ENCODE results near the gene NOTUM. TPM values are rescaled to one million over a fixed set of nuclear protein-coding genes. Genes with fewer than 3 reads are reported as not detected.
A peak's percentile ranks its signal among the peaks of the same experiment; 100 is the strongest.

Gene NOTUM
- total RNA-seq, 1 experiment from 2014 or later, result not detected

DNA sequence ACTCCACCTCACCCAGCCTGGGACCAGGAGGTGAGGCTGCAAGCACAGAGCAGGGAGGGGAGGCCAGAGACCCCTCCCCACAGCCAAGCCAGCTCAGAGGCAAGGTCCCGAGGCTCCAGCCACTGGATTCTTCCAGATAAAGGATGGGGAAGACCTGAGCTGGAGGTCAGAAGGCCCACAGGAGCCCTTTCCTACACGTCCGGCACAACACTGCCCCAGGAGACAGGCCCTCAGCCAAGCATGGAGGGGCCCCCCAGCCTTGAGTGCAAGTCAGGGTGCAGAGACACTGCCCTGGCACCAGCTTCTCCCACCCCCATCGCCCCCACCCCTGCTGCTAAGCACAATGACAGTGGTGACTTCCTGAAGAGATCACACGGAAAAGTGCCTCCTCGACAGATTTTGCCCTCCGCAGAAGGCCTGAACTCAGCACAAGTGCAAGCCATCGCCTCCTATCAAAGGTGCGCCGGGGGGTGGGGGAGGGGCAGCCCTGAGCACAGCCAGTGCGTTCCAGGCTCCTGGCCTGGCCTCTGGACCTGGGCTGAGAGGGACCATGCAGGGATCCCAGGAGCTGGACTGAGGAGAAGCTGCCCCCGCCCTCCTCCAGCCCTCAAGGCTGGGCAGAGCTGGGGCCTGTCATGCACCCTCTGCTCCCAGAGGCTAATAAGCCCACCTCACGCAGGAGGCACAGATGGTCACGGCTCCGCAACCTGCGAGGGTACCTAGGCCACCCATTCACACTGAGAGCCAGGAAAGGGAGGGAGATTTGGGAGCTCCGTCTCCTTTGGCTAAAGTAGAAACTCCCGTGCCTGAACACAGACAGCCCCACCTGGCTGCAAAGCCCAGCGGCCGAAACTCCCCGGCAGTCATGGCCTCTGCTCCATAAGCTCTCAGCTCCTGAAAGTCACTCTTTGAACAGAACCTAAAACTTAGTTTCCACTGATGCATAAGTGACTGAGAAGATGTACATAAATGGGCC lies 36.1 kb downstream of the NOTUM start:
- intact Hi-C loops (cut with micrococcal nuclease; ENCODE audit: unreplicated experiment), result loop anchor here (5.0 kb wide), 1 partner anchor 58 kb away; no protein-coding TSS in a partner anchor
- no peak for DNase-seq
- ChIA-PET CTCF (interaction anchor here (0.5 kb wide), 2 partner anchors 53 to 98 kb away, joined by 3 read pairs; partner anchors contain the start of genes CENPX and LRRC45), POLR2A (ENCODE audit: unreplicated experiment) (interaction anchor here (0.6 kb wide), 1 partner anchor 231 kb away, joined by 4 read pairs; no protein-coding TSS in a partner anchor)
- Histone ChIP-seq H3F3A (ENCODE audit: insufficient read depth, low read depth) (peaks cover 25% of the 10 kb centered on the region; the same call in 1 of the 2 replicates), H3K9me2 (ENCODE audit: insufficient read depth) (no peaks in the 10 kb centered on the region), H4K20me1 (ENCODE audit: insufficient read depth) (peaks cover 17% of the 10 kb centered on the region), H3K4me1 (replicated peaks; ENCODE audit: insufficient read depth) (peaks cover 46% of the 10 kb centered on the region), H3K9me3 (ENCODE audit: insufficient read depth, low read depth) (no peaks in the 10 kb centered on the region), H3K4me3 (peak overlapping the region; percentile 55; the same call in 1 of the 2 replicates), H3K79me2 (ENCODE audit: low read depth) (peaks cover 64% of the 10 kb centered on the region), H3K27ac (peak overlapping the region; percentile 95), H3K27me3 (ENCODE audit: insufficient read depth, low read depth) (no peaks in the 10 kb centered on the region), H2AFZ (no peak overlapping the region), H3K4me2 (peak overlapping the region; percentile 86), H3K36me3 (ENCODE audit: low read depth) (no peaks in the 10 kb centered on the region)
- no peak for TF ChIP-seq EZH2 (IDR thresholded peaks at IDR 0.05; ENCODE audit: low read depth)
- TF ChIP-seq, protein P1, sequence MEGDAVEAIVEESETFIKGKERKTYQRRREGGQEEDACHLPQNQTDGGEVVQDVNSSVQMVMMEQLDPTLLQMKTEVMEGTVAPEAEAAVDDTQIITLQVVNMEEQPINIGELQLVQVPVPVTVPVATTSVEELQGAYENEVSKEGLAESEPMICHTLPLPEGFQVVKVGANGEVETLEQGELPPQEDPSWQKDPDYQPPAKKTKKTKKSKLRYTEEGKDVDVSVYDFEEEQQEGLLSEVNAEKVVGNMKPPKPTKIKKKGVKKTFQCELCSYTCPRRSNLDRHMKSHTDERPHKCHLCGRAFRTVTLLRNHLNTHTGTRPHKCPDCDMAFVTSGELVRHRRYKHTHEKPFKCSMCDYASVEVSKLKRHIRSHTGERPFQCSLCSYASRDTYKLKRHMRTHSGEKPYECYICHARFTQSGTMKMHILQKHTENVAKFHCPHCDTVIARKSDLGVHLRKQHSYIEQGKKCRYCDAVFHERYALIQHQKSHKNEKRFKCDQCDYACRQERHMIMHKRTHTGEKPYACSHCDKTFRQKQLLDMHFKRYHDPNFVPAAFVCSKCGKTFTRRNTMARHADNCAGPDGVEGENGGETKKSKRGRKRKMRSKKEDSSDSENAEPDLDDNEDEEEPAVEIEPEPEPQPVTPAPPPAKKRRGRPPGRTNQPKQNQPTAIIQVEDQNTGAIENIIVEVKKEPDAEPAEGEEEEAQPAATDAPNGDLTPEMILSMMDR (conservative IDR thresholded peaks at IDR 0.05), result no peak
- BruUV-seq (replicated peaks), result no TSS peak

DNA sequence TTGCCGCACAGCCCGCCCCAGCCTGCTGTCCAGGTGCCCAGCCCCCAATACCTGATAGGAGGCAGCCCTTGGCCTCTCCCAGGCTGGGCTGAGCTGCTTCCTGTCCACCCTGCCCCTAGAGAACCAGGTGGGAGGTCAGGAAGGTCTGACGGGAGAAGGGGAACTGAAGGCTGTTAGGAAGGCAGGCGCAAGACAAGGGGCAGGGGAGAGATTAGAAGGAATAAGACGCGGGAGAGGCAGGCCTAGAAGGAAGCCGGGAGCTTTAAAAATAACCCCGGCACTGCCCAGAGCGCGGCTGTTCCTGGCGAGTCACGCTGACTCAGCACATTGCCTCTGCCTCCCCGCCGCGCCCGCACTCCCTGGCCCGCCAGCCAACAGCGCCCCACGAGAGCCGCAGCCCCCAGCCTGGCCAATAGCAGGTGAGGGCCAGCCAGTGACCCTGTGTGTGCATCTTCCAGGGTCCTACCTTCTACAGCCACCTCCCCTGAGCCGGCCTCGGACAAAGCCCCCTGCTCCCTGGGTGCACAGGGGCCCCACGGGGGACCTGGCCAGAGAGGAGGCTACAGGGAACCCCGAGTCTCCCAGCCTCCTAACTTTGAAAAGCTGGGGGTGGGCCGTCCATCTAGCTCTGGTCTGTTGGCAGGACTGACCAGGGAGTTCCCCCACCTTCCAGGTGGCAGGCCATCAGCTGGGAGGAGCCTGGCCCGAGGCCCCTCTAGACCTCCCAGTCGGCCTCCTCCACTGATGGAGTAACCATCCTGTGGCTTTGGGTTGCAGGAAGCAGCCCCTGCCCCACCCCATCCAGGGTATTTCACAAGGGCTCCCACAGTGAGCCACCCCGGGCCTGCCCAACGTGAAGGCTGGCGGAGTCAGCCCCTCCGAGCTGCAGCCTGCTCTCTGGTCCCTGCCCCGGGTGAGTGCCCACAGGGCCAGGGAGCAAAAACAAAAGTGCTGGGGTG lies 37.4 kb downstream of the NOTUM start:
- Histone ChIP-seq H4K20me1 (ENCODE audit: insufficient read depth) (peaks cover 17% of the 10 kb centered on the region), H3K79me2 (ENCODE audit: low read depth) (peaks cover 74% of the 10 kb centered on the region), H3K4me2 (peak overlapping the region; percentile 86), H3K9me3 (ENCODE audit: insufficient read depth, low read depth) (no peaks in the 10 kb centered on the region), H3K27me3 (ENCODE audit: insufficient read depth, low read depth) (no peaks in the 10 kb centered on the region), H3F3A (ENCODE audit: insufficient read depth, low read depth) (peaks cover 38% of the 10 kb centered on the region; the same call in 1 of the 2 replicates), H3K4me3 (peak overlapping the region; percentile 55; the same call in 1 of the 2 replicates), H3K9me2 (ENCODE audit: insufficient read depth) (no peaks in the 10 kb centered on the region), H3K27ac (peak overlapping the region; percentile 95), H3K4me1 (replicated peaks; ENCODE audit: insufficient read depth) (peaks cover 54% of the 10 kb centered on the region), H3K36me3 (ENCODE audit: low read depth) (no peaks in the 10 kb centered on the region), H2AFZ (no peak overlapping the region)
- no TSS peak for BruUV-seq (replicated peaks)
- POLR2A ChIA-PET (ENCODE audit: unreplicated experiment), result interaction anchor here (0.6 to 1.2 kb wide), 3 partner anchors 11 to 230 kb away, joined by 3 to 8 read pairs (median 4); partner anchors contain the start of gene MRPL12
- TF ChIP-seq EZH2 (IDR thresholded peaks at IDR 0.05; ENCODE audit: low read depth), result no peak
- TF ChIP-seq, protein P1 (conservative IDR thresholded peaks at IDR 0.05), result no peak
- DNase-seq, result peak; percentile 89 to 90
- CTCF ChIA-PET, result interaction anchor here (0.7 kb wide), 3 partner anchors 11 to 55 kb away, joined by 3 to 6 read pairs (median 4); no protein-coding TSS in a partner anchor
- intact Hi-C loops (cut with micrococcal nuclease; ENCODE audit: unreplicated experiment), result no loop called here

Measured in PC-9 (cell line).